NCI-H460 (cell line): ENCODE results near the gene TLX2. TPM values are rescaled to one million over a fixed set of nuclear protein-coding genes. Genes with fewer than 3 reads are reported as not detected.
A peak's percentile ranks its signal among the peaks of the same experiment; 100 is the strongest.
"Not testable (repeated sequence)": the region's sequence is repeated elsewhere in the genome, so short reads cannot be mapped to it uniquely, and the experiment has no call there.

Experiments
- DNase-seq: peaks from one replicate; pipeline ENCODE4 v3.0.0-alpha.2; 2016; ENCODE audit warnings: low read depth; ENCODE audit errors: extremely low read depth
- total RNA-seq: library from RNA; depleted of rRNA; stranded (reverse); fragments of >200 nt; shearing (Covaris generic); gene quantifications from 2 replicates; pipeline ENCODE4 v1.2.3, GENCODE V29; 2014

Gene TLX2
- total RNA-seq, 1 experiment from 2014 or later = 0.40 TPM

DNA sequence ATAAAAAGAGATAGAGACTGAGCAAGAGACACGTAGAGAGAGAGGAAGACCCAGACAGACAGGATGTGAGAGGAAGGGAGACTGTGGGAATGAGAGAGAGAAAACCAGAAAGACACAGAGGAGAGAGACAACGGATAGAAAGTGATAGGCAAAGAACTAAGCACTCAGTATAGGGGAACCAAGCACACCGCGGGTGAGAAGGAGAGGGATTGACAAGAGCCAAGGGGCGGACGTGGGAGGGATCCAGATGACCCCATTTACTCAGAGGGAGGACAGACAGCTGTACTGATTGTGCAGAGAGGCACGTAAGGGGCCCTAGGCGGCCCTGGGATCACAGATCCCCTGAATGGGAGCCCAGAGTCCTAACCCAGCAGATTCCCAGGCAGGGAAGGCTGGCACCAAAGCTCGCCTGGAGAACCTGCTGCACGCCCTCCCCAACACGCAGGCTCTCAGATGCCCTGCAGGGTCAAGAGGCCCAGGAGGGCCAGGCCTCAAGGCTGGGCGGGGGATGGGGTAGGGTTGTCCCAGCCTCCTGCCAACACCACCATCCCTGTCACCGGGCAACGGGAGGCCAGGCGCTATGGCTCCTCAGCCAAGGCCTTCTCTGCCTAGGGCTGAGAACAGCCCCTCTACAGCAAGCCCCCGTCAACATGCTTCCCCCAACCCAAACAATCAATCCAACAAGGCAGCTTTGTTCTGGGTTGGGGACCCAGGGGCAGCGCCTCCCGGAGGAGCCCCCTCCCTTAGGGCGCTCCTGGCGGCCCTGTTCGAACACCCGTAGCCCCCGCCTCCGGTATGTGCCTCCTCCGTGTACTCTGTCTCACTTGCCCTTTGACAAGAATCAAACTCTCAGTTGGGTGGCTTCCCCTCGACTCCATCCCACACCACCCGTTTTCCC lies 38.9 kb downstream of the TLX2 start:
- DNase-seq = no peak

DNA sequence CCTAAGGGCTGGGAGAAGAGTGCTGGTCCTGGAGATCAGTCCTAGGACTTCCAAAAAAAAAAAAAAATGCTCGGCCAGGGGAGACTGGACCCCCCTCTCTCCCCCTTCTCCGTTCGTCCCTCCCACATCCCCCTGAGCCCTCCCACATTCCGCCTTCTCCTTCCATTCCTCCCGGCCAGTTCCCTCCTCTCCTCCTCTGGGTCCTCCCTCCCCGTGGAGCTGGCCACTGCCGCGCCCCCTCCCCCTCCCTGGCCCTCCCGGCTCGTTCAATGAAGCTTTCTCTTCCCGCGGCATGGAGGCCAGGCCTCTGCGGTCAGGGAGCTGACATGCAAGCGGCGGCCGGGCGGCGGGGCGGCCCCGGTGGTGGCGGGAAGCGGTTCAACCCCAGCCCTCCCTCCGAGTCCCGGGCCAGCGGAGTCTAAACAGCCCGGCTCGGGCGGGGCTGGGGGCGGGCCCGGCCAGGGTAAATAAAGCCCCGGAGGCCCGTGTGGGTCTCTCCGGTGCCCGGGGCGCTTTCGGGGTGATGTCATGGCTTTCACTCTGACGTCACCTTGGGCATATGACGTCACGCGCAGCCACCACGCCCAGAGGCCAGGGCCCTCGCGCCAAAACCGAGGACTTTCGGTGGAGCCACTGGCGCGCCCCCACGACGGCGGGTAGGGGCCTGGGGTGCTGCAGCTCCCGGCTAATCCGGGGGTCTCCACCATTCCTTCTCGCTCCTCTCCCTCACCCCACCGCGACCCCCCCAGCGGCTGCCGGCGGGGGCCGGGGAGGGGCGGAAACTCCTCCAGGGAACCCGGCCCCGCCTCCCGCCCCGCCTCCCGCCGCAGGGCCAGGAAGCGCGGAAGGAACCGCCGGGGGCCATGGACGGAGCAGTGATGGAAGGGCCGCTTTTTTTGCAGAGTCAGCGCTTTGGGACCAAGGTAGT lies 39.9 kb downstream of the TLX2 start, which contains the start of the genes DOK1 and LOXL3:
DOK1 (plus strand) TSS at position 829 of the 928 bp plus-strand sequence; CDS start at position 864, 35 bp downstream.
LOXL3 (minus strand) TSS at position 51 of the 928 bp plus-strand sequence. CDS start 1,308 bp downstream, outside the sequence.
- peak; percentile 70 for DNase-seq

DNA sequence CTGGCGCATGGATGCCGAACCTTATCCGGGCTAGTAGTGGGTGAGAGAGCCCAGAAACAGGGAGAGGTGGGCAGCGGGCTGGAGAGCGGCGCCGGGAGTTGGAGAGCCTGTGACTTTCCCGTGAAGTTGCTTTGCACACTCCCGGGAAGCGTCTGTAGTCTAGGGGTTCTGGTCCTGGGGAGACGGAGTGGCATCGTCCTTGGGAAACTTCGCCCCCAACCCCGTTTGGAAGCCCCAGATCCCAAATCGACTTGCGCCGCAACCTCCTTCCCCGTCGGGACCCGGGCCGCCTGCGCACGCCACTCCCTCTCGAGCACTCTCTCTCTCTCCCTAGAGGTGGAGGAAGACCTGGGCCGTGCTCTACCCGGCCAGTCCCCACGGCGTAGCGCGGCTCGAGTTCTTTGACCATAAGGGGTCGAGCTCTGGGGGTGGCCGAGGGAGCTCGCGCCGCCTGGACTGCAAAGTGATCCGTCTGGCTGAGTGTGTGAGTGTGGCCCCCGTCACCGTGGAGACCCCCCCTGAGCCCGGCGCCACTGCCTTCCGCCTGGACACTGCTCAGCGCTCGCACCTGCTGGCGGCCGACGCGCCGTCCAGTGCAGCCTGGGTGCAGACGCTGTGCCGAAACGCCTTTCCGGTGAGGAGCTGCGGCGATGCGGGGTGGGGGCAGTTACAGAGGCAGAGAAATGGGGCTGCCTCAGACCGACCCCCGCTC lies 40.7 kb downstream of the TLX2 start:
- no peak for DNase-seq

DNA sequence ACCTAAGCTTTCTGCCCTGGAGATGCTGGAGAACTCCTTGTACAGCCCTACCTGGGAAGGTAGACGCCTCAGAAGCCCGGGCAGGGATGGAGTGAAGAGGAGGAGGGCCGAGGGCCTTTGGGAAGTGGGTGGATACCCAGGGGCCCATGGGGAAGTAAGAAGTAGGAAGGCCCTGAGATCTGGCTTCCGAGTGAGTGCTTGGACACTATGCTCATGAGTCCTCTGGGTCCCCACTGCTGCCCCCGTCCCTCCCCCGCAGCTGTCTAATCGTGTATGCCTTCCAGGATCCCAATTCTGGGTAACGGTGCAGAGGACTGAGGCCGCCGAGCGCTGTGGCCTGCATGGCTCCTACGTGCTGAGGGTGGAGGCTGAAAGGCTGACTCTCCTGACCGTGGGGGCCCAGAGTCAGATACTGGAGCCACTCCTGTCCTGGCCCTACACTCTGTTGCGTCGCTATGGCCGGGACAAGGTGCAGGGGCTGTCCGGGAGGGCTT lies 41.4 kb downstream of the TLX2 start:
- DNase-seq = no peak

DNA sequence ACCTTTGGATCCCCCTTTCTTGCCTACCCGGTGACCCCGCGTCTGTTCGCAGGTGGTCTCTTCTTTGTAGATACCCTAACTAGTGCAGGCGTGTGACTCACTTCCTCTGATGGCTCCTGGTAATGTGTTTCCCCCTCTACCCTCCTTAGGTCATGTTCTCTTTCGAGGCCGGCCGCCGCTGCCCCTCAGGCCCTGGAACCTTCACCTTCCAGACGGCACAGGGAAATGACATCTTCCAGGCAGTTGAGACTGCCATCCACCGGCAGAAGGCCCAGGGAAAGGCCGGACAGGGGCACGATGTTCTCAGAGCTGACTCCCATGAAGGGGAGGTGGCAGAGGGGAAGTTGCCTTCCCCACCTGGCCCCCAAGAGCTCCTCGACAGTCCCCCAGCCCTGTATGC lies 41.9 kb downstream of the TLX2 start:
- no peak for DNase-seq

DNA sequence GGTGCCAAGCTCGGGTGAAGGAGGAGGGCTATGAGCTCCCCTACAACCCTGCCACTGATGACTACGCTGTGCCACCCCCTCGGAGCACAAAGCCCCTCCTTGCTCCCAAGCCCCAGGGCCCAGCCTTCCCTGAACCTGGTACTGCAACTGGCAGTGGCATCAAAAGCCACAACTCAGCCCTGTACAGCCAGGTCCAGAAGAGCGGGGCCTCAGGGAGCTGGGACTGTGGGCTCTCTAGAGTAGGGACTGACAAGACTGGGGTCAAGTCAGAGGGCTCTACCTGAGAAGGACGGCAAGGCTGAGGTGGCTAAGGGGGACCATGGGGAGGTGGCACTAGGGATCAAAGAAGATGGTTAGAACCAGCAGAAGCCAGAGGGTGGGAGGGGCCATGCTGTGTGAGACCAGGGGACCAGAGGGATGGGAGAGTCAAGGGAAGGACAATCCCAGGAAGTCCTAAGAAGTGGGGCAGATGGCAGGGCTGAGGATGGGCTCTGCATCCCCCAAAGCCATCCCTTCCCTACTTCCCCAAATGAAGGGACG lies 42.7 kb downstream of the TLX2 start:
- DNase-seq = no peak

DNA sequence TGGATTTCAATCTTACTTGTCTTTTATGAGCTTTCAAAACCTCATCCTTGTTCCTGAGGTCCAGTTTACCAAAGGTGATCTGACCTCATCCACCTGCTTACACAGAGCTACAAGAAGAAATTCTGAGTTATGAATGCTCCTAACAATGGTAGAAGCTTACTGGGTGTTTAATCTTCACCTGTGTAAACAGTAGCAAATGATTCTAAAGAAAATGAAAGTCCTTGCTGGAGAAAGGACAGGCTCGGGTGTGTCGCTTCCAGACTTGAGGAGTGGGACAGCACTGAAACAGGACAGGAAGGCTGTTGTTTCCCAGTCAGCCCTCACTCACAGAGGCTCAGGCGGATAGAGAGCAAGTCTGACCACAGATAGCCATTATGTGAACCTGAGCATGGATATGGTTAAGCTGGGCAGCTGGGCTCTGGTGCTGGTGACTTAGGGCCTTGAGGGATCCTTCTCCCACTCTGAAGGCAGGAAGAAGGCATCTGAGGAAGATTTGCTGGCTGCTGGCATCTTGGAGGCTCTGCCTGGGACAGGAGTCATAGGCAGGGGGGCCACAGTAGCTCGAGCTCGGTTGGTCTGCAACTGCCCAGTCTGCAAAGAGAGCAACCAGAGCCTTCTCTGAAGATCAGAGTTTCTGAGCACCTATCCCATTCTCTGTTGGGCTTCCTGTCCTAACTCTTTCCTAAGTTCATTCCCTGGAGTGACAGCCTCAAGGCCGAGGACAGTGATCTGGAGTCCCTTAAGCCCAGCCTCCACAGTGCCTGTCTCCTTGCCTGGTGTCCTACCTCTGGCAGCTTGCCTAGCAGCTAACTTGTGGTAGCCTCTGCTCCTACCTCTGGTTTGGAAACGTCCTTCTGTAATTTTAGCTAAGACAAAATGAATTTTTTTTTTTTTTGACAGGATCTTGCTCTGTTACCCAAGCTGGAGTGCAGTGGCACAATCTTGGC lies 44.3 kb downstream of the TLX2 start:
- DNase-seq = no peak

DNA sequence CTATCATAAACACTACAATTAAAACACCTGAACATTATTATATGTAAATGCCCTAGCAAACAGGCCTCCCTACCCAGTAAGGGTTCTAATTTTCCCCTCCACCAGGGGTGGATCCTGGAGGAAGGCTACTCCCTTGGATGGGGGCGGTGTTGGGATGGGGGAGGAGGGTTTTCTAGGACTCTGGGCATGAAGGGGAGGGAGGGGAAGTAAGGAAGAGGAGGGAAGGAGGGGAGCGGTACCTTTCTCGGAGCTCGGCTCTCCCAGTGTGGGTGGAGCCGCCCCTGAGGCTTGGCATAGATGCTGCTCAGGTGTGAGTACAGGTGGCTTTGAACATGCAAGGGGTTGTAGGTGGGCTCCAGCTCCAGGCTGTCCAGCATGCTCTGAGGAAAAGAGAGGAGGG lies 45.7 kb downstream of the TLX2 start:
- no peak for DNase-seq

DNA sequence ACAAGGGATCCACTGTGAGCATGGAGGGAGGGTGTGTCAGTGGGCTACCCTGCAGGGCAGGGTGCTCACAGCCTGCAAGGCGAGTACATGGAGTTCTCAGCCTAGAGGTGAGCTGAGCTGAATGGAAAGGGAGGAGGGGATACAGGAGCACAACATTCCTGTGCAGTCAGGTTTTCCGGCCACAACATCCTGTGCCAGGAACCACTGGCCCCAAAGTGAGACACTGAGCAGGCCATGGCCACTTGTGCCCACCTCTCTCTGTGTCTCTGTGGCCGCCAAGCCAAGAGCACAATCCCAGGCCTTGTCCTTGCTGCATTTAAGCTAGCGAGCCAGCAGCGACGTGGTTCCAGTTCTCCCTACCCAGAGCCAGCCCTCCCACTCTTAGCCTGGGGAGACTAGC lies 46.3 kb downstream of the TLX2 start:
- no peak for DNase-seq

DNA sequence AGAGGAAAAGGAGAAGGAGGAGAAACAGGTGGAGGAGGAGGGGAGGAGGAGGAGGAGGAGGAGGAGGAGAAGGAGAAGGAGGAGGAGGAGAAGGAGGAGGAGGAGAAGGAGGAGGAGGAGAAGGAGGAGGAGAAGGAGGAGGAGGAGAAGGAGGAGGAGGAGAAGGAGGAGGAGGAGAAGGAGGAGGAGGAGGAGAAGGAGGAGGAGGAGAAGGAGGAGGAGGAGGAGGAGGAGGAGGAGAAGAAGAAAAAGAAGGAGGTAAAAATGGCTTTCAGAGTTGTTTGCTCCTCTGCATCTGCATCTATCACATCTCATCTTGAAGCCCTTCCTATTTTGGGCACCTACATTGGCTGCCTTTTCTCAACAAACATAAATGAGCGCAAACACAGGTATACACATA lies 46.8 kb downstream of the TLX2 start:
- not testable (repeated sequence) for DNase-seq

DNA sequence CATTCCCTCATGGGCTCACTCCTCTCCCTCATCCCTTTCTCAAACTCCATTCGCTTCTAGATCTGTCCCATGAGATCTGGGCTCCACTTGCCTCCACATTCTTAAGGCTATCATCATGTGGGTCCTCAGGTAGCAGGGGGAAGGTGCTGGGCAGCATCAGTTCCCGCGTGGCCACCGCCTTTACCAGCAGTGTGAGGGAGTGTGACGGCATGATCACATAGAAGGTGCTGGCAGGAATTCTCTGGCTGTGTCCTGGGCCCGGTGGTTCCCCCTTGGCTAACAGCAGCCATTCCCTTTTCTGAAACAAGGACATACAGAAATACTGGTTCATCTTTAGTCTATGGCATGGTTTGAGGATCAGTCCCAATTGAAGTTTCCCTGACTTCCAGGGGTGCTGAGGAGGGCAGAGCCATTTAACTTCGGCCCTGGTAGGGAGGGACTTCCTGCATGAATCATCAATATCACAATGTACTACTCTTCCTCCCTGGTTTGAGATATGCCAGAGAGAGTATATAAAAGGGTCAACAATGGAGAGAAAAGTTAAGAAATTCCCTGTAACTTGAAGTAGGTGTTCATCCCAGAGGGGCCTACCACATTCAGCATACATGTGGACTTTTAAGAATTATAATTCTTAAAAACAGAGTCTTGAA lies 48.0 kb downstream of the TLX2 start:
- DNase-seq = no peak

DNA sequence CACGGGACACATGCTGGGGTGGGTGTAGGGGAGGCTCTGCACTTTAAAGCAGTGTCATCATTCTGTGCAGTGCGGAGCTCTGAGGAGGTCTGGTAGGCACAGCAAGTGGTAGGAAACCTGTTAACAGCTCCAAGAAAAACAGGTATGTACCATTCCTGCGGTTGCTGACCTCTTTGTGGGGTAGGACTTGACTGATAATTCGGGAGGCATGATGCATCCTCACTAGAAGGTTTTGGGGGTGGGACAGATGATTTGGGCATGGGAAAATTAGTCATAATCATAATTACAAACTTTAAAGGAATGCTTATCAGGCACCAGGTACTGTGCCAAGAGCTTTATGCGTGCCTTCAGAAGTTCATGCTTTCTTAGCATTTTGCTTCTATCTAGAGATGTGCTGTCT lies 50.0 kb downstream of the TLX2 start:
- no peak for DNase-seq

DNA sequence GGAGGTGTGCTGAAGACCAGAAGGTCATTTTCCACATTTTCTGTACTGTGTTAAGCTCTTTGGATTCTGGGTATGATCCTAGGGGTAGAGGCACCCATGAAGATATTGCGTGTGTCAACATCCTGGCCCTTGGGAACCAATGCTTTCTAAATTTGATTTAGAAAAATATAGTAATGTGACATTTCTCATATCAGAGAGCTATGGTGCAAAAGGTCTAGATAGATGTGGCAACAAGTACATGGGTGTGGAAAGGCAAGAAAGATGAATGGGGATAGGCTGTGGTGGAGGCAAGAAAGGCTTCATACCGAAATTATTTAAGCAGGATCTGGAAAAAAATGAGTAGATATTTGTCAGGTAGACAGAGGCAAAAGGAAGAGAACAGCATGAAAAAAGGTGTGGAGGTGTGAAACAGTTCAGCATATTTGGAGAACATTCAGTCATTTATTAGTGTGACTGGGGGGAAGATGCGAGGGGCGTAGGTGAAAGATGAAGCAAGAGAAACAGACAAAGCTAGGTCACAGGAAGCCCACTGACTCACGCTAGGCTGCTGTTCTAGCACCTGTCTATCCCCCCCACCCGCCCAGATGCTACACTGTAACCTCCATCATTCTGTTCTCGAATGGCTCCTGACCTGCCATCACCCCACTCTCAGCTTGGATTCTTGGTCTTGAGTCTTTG lies 52.0 kb downstream of the TLX2 start:
- DNase-seq = no peak

DNA sequence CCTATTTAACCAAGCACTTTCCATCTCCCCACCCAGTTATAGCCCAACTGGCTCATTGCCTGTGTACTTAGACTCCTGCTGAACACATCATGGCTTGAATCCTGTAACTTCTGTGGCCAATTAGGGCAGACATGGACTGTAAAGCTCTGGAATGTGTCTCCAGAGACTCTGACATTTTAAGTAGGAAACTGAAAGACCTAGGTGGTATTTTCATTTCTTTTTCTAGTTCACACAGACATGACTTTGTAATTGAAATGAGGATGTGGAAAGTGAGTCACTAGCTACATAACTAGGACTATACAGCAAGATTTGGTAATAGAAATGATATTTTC lies 52.5 kb downstream of the TLX2 start:
- DNase-seq = peak; percentile 78
